ENCODE measurements around the gene ONECUT3. TPM values are rescaled to one million over a fixed set of nuclear protein-coding genes. Genes with fewer than 3 reads are reported as not detected.
A peak's percentile ranks its signal among the peaks of the same experiment; 100 is the strongest.

ONECUT3 gene
- total and polyA plus RNA-seq, 9 of the 15 experiments (the other 6 are each of a cell fraction or from before 2014, with no cell fraction given): not detected

DNA sequence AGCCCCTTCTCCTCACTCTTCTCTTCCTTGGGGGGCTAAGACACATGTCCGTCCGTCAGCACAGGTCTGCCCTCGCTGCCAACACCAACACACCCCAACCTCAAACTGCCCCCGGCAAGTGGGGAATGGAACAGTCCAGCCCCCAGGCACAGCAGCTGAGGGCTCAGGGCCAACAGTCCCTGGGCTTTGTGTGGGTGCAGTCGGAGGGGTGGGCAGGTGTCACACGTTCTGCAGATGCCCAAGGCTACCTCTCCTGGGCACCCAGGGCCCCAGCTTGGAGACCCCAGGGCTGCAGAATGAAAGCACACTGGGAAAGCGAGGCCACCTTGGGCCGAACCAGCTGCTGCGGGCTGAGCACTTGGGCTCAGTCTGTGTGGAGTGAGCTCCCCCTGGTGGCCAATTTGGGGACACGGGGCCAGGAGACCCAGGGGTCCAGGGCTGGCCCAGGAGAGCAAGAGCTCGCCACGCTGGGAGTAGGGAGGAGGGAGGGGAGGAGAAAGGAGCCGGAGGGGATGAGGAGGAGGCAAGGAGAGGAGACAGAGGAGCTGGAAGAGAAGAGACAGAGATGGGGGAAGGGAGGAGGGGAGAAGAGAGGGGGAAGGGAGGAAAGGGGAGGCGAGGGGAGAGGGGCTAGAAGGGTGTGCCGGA is 72.7 kb downstream of the ONECUT3 start (continued):
- no peak for TF ChIP-seq MEIS2 (IDR thresholded peaks at IDR 0.05; ENCODE audit: partially characterized antibody)
- TF ChIP-seq PHTF2 (CRISPR knock-in tag; IDR thresholded peaks at IDR 0.05): no peak
- peak; percentile 67; the same call in 1 of the 2 replicates for TF ChIP-seq EP400 (IDR thresholded peaks at IDR 0.05)
- TF ChIP-seq CBX1 (IDR thresholded peaks at IDR 0.05; ENCODE audit: low read depth): no peak
- no peak for TF ChIP-seq NR2C1 (IDR thresholded peaks at IDR 0.05)
- no peak for TF ChIP-seq NR2C1 (tag; IDR thresholded peaks at IDR 0.05)
- TF ChIP-seq KLF10 (CRISPR knock-in tag; IDR thresholded peaks at IDR 0.05): no peak
- no peak for TF ChIP-seq SIX5 (IDR thresholded peaks at IDR 0.05; ENCODE audit: borderline replicate concordance in 1 of 2, insufficient read depth in 1 of 2, low read depth in 1 of 2, low read length in 2 of 2)
- TF ChIP-seq ZNF263 (CRISPR knock-in tag; IDR thresholded peaks at IDR 0.05; ENCODE audit: borderline replicate concordance): no peak; the same call in 1 of the 2 replicates
- TF ChIP-seq NFIC (IDR thresholded peaks at IDR 0.05): peak; percentile 46
- peak; percentile 31; the same call in 1 of the 2 replicates for TF ChIP-seq TAL1 (IDR thresholded peaks at IDR 0.05)
- no peak for TF ChIP-seq MEF2A (IDR thresholded peaks at IDR 0.05; ENCODE audit: control insufficient read depth, low read depth, low read length)
- TF ChIP-seq ZFP36 (IDR thresholded peaks at IDR 0.05; ENCODE audit: low read depth, low read length, partially characterized antibody): no peak
- TF ChIP-seq, protein P1, sequence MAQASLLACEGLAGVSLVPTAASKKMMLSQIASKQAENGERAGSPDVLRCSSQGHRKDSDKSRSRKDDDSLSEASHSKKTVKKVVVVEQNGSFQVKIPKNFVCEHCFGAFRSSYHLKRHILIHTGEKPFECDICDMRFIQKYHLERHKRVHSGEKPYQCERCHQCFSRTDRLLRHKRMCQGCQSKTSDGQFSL (CRISPR knock-in tag; IDR thresholded peaks at IDR 0.05): no peak
- TF ChIP-seq, protein P1 (tag; IDR thresholded peaks at IDR 0.05): no peak
- TF ChIP-seq ZNF384 (IDR thresholded peaks at IDR 0.05; ENCODE audit: low read depth, low read length): no peak
- TF ChIP-seq, protein P2, sequence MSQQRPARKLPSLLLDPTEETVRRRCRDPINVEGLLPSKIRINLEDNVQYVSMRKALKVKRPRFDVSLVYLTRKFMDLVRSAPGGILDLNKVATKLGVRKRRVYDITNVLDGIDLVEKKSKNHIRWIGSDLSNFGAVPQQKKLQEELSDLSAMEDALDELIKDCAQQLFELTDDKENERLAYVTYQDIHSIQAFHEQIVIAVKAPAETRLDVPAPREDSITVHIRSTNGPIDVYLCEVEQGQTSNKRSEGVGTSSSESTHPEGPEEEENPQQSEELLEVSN (IDR thresholded peaks at IDR 0.05; ENCODE audit: borderline replicate concordance in 1 of 2, extremely low read depth in 1 of 2, insufficient read depth in 1 of 2, insufficient read length in 1 of 2, low read depth in 1 of 2, low read length in 1 of 2, poor library complexity in 1 of 2, severe bottlenecking in 1 of 2): peak in 1 of 2 experiments; percentile 6
- peak; percentile 70; the same call in 1 of the 2 replicates for TF ChIP-seq LCOR (CRISPR knock-in tag; IDR thresholded peaks at IDR 0.05)
- peak; percentile 80 for TF ChIP-seq ARHGAP35 (IDR thresholded peaks at IDR 0.05; ENCODE audit: partially characterized antibody)
- TF ChIP-seq ZNF175 (CRISPR knock-in tag; IDR thresholded peaks at IDR 0.05; ENCODE audit: low read depth): no peak
- no peak for TF ChIP-seq RFX5 (IDR thresholded peaks at IDR 0.05; ENCODE audit: low read depth, low read length)
- TF ChIP-seq, protein P3, sequence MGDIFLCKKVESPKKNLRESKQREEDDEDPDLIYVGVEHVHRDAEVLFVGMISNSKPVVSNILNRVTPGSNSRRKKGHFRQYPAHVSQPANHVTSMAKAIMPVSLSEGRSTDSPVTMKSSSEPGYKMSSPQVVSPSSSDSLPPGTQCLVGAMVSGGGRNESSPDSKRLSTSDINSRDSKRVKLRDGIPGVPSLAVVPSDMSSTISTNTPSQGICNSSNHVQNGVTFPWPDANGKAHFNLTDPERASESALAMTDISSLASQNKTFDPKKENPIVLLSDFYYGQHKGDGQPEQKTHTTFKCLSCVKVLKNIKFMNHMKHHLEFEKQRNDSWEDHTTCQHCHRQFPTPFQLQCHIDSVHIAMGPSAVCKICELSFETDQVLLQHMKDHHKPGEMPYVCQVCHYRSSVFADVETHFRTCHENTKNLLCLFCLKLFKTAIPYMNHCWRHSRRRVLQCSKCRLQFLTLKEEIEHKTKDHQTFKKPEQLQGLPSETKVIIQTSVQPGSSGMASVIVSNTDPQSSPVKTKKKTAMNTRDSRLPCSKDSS (IDR thresholded peaks at IDR 0.05; ENCODE audit: low read depth, partially characterized antibody): no peak
- no peak for TF ChIP-seq MYBL2 (IDR thresholded peaks at IDR 0.05; ENCODE audit: low read depth)
- no peak for TF ChIP-seq MYBL2 (CRISPR knock-in tag; IDR thresholded peaks at IDR 0.05; ENCODE audit: borderline replicate concordance)
- TF ChIP-seq NEUROD1 (IDR thresholded peaks at IDR 0.05; ENCODE audit: borderline replicate concordance, low read depth, low read length, partially characterized antibody): peak; percentile 36
- peak; percentile 67; the same call in 1 of the 2 replicates for TF ChIP-seq STAG1 (CRISPR knock-in tag; IDR thresholded peaks at IDR 0.05; ENCODE audit: borderline replicate concordance)
- peak; percentile 57; the same call in 1 of the 2 replicates for TF ChIP-seq SMARCA4 (IDR thresholded peaks at IDR 0.05)
